ENCODE measurements around the gene PARP15. TPM values are rescaled to one million over a fixed set of nuclear protein-coding genes. Genes with fewer than 3 reads are reported as not detected.
A peak's percentile ranks its signal among the peaks of the same experiment; 100 is the strongest.

The PARP15 gene
- total RNA-seq, 1 donor from 2014 or later, result 0.09 TPM

DNA sequence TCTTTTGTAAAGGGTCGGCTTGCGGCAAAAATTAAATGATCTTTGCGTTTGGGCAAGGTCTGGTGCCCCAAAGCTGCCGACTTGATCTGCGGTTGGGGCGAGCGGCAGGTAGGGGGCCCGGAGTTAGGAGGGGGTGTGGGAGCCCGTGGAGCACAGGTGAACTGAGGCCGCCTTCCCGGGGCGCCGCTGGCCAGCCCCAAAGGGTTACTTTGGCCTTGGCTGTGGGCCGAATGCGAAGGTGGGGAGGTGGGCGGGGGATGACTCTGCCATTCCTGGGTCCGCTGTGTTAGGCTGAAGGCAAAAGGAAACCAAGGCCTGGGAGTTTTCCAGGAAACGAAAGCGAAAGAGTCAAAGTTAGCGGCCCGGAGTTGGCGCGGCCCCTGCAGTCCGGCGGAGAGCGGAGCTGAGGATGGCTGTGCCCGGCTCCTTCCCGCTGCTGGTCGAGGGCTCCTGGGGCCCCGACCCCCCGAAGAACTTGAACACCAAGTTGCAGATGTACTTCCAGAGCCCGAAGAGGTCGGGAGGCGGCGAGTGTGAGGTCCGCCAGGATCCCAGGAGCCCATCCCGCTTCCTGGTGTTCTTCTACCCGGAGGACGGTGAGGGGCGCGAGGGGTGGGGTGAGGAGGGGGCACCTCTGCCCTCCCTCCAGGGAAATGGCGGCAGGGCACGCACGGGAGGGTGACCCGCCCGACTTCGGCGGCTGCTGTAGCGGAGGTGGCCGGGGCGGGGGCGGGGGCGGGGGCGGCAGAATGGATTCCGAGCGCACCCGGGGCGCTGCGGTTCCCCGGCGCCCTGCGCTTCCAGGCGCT lies 103.2 kb downstream of the PARP15 start, which contains the start of gene PARP14:
TSS of gene PARP14 (plus strand) at position 365 of the 809 bp plus-strand sequence. CDS start at position 410, 45 bp downstream.
- peaks cover 12% of the 10 kb centered on the region for H3K36me3 Mint-ChIP-seq (ENCODE audit: low read depth, unreplicated experiment)
- peak within 1 kb of the TSS; percentile 98 for H3K27ac Mint-ChIP-seq (ENCODE audit: unreplicated experiment)
- Histone ChIP-seq H3K9ac (ENCODE audit: low read length) (peak within 1 kb of the TSS; percentile 89), H3K4me1 (ENCODE audit: insufficient read depth, low read length) (peaks cover 26% of the 10 kb centered on the region), H3K9me3 (ENCODE audit: insufficient read depth, low read depth, low read length) (no peaks in the 10 kb centered on the region), H2AFZ (ENCODE audit: low read depth, low read length) (peak within 1 kb of the TSS; percentile 83), H3K4me3 (ENCODE audit: insufficient read depth, low read depth, low read length) (peak within 1 kb of the TSS; percentile 81), H4K20me1 (ENCODE audit: insufficient read depth, low read length) (no peaks in the 10 kb centered on the region), H3K79me2 (ENCODE audit: insufficient read depth, low read length) (peaks cover 9% of the 10 kb centered on the region), H3K36me3 (ENCODE audit: insufficient read depth, low read length) (no peaks in the 10 kb centered on the region), H3K4me2 (ENCODE audit: low read length) (peak within 1 kb of the TSS; percentile 95), H3K27ac (ENCODE audit: low read depth, low read length) (peak within 1 kb of the TSS; percentile 66), H3K27me3 (ENCODE audit: insufficient read depth, low read length) (no peaks in the 10 kb centered on the region)
- FAIRE-seq, result no peak
- peaks cover 3% of the 10 kb centered on the region for H3K9me3 Mint-ChIP-seq (ENCODE audit: unreplicated experiment)
- peak; percentile 58 for DNase-seq (ENCODE audit: low read depth)
- H3K27me3 Mint-ChIP-seq (ENCODE audit: low read depth, unreplicated experiment), result no peaks in the 10 kb centered on the region
- H3K4me3 Mint-ChIP-seq (ENCODE audit: unreplicated experiment), result peak within 1 kb of the TSS; percentile 93
- peaks cover 31% of the 10 kb centered on the region for H3K4me1 Mint-ChIP-seq (ENCODE audit: low read depth, unreplicated experiment)
- TF ChIP-seq EZH2 (IDR thresholded peaks at IDR 0.05; ENCODE audit: insufficient read depth, low read length), result no peak
- TF ChIP-seq, protein P1, sequence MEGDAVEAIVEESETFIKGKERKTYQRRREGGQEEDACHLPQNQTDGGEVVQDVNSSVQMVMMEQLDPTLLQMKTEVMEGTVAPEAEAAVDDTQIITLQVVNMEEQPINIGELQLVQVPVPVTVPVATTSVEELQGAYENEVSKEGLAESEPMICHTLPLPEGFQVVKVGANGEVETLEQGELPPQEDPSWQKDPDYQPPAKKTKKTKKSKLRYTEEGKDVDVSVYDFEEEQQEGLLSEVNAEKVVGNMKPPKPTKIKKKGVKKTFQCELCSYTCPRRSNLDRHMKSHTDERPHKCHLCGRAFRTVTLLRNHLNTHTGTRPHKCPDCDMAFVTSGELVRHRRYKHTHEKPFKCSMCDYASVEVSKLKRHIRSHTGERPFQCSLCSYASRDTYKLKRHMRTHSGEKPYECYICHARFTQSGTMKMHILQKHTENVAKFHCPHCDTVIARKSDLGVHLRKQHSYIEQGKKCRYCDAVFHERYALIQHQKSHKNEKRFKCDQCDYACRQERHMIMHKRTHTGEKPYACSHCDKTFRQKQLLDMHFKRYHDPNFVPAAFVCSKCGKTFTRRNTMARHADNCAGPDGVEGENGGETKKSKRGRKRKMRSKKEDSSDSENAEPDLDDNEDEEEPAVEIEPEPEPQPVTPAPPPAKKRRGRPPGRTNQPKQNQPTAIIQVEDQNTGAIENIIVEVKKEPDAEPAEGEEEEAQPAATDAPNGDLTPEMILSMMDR (IDR thresholded peaks at IDR 0.05; ENCODE audit: insufficient read depth, low read depth, low read length), result no peak

DNA sequence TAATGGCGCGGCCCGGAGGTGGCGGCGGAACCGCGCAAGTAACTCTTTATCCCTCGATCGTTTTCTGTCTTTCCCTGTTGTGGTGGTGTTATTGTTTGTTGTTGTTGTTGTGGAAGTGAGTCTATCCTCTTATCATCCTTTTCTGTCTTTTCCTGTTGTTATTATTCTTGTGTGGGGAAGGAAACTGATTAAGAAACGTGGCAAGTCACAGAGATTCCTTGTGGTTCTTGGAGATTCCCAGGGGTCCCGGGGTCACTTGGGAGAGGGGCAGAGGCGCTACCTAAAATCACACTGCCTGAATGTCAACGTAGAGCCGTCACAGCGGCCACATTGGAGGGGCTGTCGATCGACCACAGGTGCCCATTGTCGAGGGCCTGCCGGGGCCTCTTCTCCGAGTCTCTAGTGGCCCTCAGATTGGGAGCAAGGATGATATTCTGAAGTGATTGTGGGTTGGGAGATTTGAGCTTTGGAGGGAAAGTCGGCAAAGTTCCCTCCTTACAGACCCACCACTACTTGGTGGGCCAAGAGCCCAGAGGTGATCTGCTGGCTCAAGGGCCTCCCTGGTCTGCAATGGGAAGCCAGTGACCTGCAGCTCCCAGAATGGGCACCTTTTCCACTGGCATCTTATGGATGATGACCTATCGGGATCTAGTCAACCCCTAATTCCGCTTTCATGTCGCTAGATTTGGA lies 104.0 kb downstream of the PARP15 start:
- Histone ChIP-seq H3K27ac (ENCODE audit: low read depth, low read length) (no peak overlapping the region), H2AFZ (ENCODE audit: low read depth, low read length) (peak overlapping the region; percentile 71), H3K4me3 (ENCODE audit: insufficient read depth, low read depth, low read length) (peak overlapping the region; percentile 81), H3K79me2 (ENCODE audit: insufficient read depth, low read length) (peaks cover 9% of the 10 kb centered on the region), H3K9me3 (ENCODE audit: insufficient read depth, low read depth, low read length) (no peaks in the 10 kb centered on the region), H4K20me1 (ENCODE audit: insufficient read depth, low read length) (no peaks in the 10 kb centered on the region), H3K27me3 (ENCODE audit: insufficient read depth, low read length) (no peaks in the 10 kb centered on the region), H3K9ac (ENCODE audit: low read length) (peak overlapping the region; percentile 89), H3K4me1 (ENCODE audit: insufficient read depth, low read length) (peaks cover 26% of the 10 kb centered on the region), H3K4me2 (ENCODE audit: low read length) (peak overlapping the region; percentile 95), H3K36me3 (ENCODE audit: insufficient read depth, low read length) (no peaks in the 10 kb centered on the region)
- Mint-ChIP-seq H3K9me3 (ENCODE audit: unreplicated experiment) (peaks cover 3% of the 10 kb centered on the region), H3K36me3 (ENCODE audit: low read depth, unreplicated experiment) (peaks cover 12% of the 10 kb centered on the region), H3K27ac (ENCODE audit: unreplicated experiment) (peak overlapping the region; percentile 86), H3K4me1 (ENCODE audit: low read depth, unreplicated experiment) (peaks cover 31% of the 10 kb centered on the region), H3K27me3 (ENCODE audit: low read depth, unreplicated experiment) (no peaks in the 10 kb centered on the region), H3K4me3 (ENCODE audit: unreplicated experiment) (peak overlapping the region; percentile 93)
- FAIRE-seq (no peak), DNase-seq (ENCODE audit: low read depth) (no peak)
- TF ChIP-seq, protein P1 (IDR thresholded peaks at IDR 0.05; ENCODE audit: insufficient read depth, low read depth, low read length), result no peak
- no peak for TF ChIP-seq EZH2 (IDR thresholded peaks at IDR 0.05; ENCODE audit: insufficient read depth, low read length)

All from astrocyte (in vitro differentiated cells and primary cell).